HCT116 (cell line): ENCODE measurements around the gene MYRFL.

Experiments
- CTCF ChIP-seq, 3 experiments: fragments of 200-600 bp in 1 of 3; sonication (generic) in 1 of 3; IDR thresholded peaks in 2 of 3; conservative IDR thresholded peaks in 1 of 3; 2 replicates each; pipeline ENCODE4 v1.5.1; 2012 to 2017; ENCODE audit warnings: low read depth in 2 of 3, low read length in 2 of 3, antibody characterized with exemption in 1 of 3, borderline replicate concordance in 1 of 3, control low read depth in 1 of 3, mild to moderate bottlenecking in 1 of 3, mixed read lengths in 1 of 3, mixed run types in 1 of 3, moderate library complexity in 1 of 3; ENCODE audit not compliant: insufficient read depth in 1 of 3
- EZH2 ChIP-seq: fragments of 200-600 bp; sonication (generic); IDR thresholded peaks from 2 replicates; pipeline ENCODE4 v1.6.1; 2017; ENCODE audit warnings: antibody characterized with exemption, mixed run types
- MAX ChIP-seq: IDR thresholded peaks from 2 replicates; pipeline ENCODE4 v1.6.1; 2012
- POLR2A ChIP-seq: IDR thresholded peaks from 2 replicates; pipeline ENCODE4 v1.7.0; 2011; ENCODE audit warnings: borderline replicate concordance; ENCODE audit not compliant: insufficient read depth, insufficient read length; ENCODE audit errors: extremely low read depth
- RAD21 ChIP-seq: IDR thresholded peaks from 2 replicates; pipeline ENCODE4 v1.6.1; 2012; ENCODE audit warnings: low read depth, mild to moderate bottlenecking
- TCF7L2 ChIP-seq: IDR thresholded peaks from 2 replicates; pipeline ENCODE4 v1.7.0; 2011; ENCODE audit warnings: borderline replicate concordance, inconsistent platforms; ENCODE audit not compliant: insufficient read depth, insufficient read length; ENCODE audit errors: extremely low read depth
- YY1 ChIP-seq: IDR thresholded peaks from 2 replicates; pipeline ENCODE4 v1.6.1; 2011; ENCODE audit warnings: low read length, low read depth, moderate library complexity, mild to moderate bottlenecking; ENCODE audit not compliant: insufficient replicate concordance; ENCODE audit errors: extremely low read depth
- ZBTB33 ChIP-seq: IDR thresholded peaks from 2 replicates; pipeline ENCODE4 v1.6.1; 2011; ENCODE audit warnings: mild to moderate bottlenecking, low read length, moderate library complexity; ENCODE audit not compliant: insufficient replicate concordance; ENCODE audit errors: extremely low read depth
- ZNF274 ChIP-seq: fragments of 200-500 bp; sonication (Bioruptor generic); IDR thresholded peaks from 2 replicates; pipeline ENCODE4 v1.6.1; 2014; ENCODE audit warnings: mild to moderate bottlenecking, low read depth, low read length, inconsistent platforms
- TF ChIP-seq, protein P1 (sequence below): IDR thresholded peaks from 2 replicates; pipeline ENCODE4 v1.6.1; 2012; ENCODE audit warnings: low read depth

DNA sequence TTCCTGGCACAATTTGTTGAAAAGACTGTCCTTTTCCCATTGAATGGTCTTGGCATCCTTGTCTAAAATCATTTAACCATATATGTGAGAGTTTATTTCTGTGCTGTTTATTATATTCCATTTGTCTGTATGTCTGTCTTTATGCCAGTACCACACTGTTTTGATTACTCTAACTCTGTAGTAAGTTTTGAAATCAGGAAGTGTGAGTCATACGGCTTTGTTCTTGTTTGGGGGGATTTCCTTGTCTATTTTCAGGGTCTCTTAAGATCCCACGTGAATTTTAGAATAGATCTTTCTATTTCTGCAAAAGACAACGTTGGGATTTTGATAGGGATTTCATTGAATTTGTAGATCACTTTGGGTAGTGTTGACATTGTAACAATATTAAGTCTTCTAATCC lies 88.5 kb downstream of the MYRFL start:
- TF ChIP-seq, protein P1, sequence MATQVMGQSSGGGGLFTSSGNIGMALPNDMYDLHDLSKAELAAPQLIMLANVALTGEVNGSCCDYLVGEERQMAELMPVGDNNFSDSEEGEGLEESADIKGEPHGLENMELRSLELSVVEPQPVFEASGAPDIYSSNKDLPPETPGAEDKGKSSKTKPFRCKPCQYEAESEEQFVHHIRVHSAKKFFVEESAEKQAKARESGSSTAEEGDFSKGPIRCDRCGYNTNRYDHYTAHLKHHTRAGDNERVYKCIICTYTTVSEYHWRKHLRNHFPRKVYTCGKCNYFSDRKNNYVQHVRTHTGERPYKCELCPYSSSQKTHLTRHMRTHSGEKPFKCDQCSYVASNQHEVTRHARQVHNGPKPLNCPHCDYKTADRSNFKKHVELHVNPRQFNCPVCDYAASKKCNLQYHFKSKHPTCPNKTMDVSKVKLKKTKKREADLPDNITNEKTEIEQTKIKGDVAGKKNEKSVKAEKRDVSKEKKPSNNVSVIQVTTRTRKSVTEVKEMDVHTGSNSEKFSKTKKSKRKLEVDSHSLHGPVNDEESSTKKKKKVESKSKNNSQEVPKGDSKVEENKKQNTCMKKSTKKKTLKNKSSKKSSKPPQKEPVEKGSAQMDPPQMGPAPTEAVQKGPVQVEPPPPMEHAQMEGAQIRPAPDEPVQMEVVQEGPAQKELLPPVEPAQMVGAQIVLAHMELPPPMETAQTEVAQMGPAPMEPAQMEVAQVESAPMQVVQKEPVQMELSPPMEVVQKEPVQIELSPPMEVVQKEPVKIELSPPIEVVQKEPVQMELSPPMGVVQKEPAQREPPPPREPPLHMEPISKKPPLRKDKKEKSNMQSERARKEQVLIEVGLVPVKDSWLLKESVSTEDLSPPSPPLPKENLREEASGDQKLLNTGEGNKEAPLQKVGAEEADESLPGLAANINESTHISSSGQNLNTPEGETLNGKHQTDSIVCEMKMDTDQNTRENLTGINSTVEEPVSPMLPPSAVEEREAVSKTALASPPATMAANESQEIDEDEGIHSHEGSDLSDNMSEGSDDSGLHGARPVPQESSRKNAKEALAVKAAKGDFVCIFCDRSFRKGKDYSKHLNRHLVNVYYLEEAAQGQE, result no peak
- TF ChIP-seq CTCF (IDR thresholded peaks at IDR 0.05 in 2 of 3, conservative IDR thresholded peaks at IDR 0.05 in 1 of 3; ENCODE audit: borderline replicate concordance in 1 of 3, insufficient read depth in 1 of 3, low read depth in 2 of 3, low read length in 2 of 3) (no peak), EZH2 (no peak), POLR2A (no peak), ZNF274 (no peak), RAD21 (no peak), TCF7L2 (no peak), MAX (no peak), YY1 (no peak), ZBTB33 (no peak)
